ENCODE data around the gene FABP6.

Gene FABP6

DNA sequence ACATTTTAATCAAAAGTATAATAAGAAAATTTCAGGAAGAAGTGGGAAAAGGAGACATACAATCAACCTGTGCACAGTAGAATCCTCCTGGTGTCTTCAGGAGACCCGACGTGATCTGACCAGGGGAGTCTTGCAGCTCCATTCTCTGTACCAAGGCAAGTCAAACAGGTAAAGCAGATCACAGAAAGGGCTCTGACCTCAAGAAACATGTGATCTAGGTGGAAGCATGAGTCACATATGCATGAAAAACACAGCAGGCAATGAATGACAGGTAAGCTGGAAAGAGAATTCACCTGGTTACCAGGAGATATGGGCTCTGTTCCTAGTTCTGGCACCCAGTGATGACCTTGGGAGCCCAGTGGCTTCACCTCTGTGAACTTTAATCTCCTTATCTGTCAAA lies 19.4 kb upstream of the FABP6 start:
- Histone ChIP-seq H3K36me3 (ENCODE audit: control insufficient read depth, insufficient read depth, low read length) (no peaks in the 10 kb centered on the region), H3K27me3 (replicated peaks; ENCODE audit: control insufficient read depth, insufficient read depth, low read length) (no peaks in the 10 kb centered on the region), H3K4me3 (replicated peaks; ENCODE audit: low read depth, low read length) (no peak overlapping the region)
- no peak for DNase-seq (ENCODE audit: extremely low read depth, insufficient read length)
- no peak for TF ChIP-seq CTCF (IDR thresholded peaks at IDR 0.05; ENCODE audit: insufficient read depth, low read length, poor library complexity, severe bottlenecking)

GRCh38 chr5:160210606-160211005 lies 18.7 kb upstream of the FABP6 start:
- Histone ChIP-seq H3K36me3 (ENCODE audit: control insufficient read depth, insufficient read depth, low read length) (no peaks in the 10 kb centered on the region), H3K27me3 (replicated peaks; ENCODE audit: control insufficient read depth, insufficient read depth, low read length) (no peaks in the 10 kb centered on the region), H3K4me3 (replicated peaks; ENCODE audit: low read depth, low read length) (no peak overlapping the region)
- no peak for DNase-seq (ENCODE audit: extremely low read depth, insufficient read length)
- no peak for TF ChIP-seq CTCF (IDR thresholded peaks at IDR 0.05; ENCODE audit: insufficient read depth, low read length, poor library complexity, severe bottlenecking)

DNA sequence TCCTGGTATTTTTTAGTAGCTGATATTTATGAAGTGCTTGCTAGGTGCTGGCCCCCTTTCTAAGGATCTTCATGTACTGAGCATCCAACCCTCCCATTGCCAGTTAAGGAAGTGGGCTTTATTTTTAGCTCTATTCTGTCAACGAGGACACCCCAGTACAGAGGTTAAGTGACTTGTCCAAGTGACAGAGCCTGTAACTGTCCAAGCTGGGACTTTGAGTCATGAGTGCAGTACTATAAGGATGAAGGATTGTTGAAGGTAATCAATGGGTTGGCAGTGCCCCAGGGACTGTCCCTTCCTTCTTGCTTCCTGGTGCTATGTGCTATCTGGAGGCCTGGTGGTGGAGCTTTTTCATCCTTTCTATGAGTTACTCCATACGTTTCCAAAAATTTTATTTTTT lies 18.0 kb upstream of the FABP6 start:
- Histone ChIP-seq H3K4me3 (replicated peaks; ENCODE audit: low read depth, low read length) (no peak overlapping the region), H3K27me3 (replicated peaks; ENCODE audit: control insufficient read depth, insufficient read depth, low read length) (no peaks in the 10 kb centered on the region), H3K36me3 (ENCODE audit: control insufficient read depth, insufficient read depth, low read length) (no peaks in the 10 kb centered on the region)
- DNase-seq (ENCODE audit: extremely low read depth, insufficient read length) = no peak
- no peak for TF ChIP-seq CTCF (IDR thresholded peaks at IDR 0.05; ENCODE audit: insufficient read depth, low read length, poor library complexity, severe bottlenecking)

- Histone ChIP-seq H3K27me3 (replicated peaks; ENCODE audit: control insufficient read depth, insufficient read depth, low read length) (no peaks in the 10 kb centered on the region), H3K36me3 (ENCODE audit: control insufficient read depth, insufficient read depth, low read length) (no peaks in the 10 kb centered on the region), H3K4me3 (replicated peaks; ENCODE audit: low read depth, low read length) (no peak overlapping the region)
- no peak for DNase-seq (ENCODE audit: extremely low read depth, insufficient read length)
- no peak for TF ChIP-seq CTCF (IDR thresholded peaks at IDR 0.05; ENCODE audit: insufficient read depth, low read length, poor library complexity, severe bottlenecking)
These were observed 15.8 kb upstream of the FABP6 start for GRCh38 chr5:160213537-160213936.

GRCh38 chr5:160219356-160219755 lies 9.9 kb upstream of the FABP6 start:
- Histone ChIP-seq H3K4me3 (replicated peaks; ENCODE audit: low read depth, low read length) (no peak overlapping the region), H3K27me3 (replicated peaks; ENCODE audit: control insufficient read depth, insufficient read depth, low read length) (no peaks in the 10 kb centered on the region), H3K36me3 (ENCODE audit: control insufficient read depth, insufficient read depth, low read length) (no peaks in the 10 kb centered on the region)
- no peak for TF ChIP-seq CTCF (IDR thresholded peaks at IDR 0.05; ENCODE audit: insufficient read depth, low read length, poor library complexity, severe bottlenecking)
- DNase-seq (ENCODE audit: extremely low read depth, insufficient read length) = no peak

- Histone ChIP-seq H3K27me3 (replicated peaks; ENCODE audit: control insufficient read depth, insufficient read depth, low read length) (no peaks in the 10 kb centered on the region), H3K4me3 (replicated peaks; ENCODE audit: low read depth, low read length) (no peak overlapping the region), H3K36me3 (ENCODE audit: control insufficient read depth, insufficient read depth, low read length) (no peaks in the 10 kb centered on the region)
- TF ChIP-seq CTCF (IDR thresholded peaks at IDR 0.05; ENCODE audit: insufficient read depth, low read length, poor library complexity, severe bottlenecking) = no peak
- no peak for DNase-seq (ENCODE audit: extremely low read depth, insufficient read length)
These were observed 8.2 kb upstream of the FABP6 start for GRCh38 chr5:160221082-160221481.
